Natural killer cell (primary cell): ENCODE measurements around the gene ZSCAN12. TPM values are rescaled to one million over a fixed set of nuclear protein-coding genes. Genes with fewer than 3 reads are reported as not detected.
"Not testable (repeated sequence)": the region's sequence is repeated elsewhere in the genome, so short reads cannot be mapped to it uniquely, and the experiment has no call there.

Experiments
- ATAC-seq, 3 donors: fragments of 150-1000 bp in 2 of 3; fragments of 200-7000 bp in 1 of 3; cut with Tn5 transposase; 1 replicate in 1 of 3; 2 replicates in 2 of 3; pipeline ENCODE4 v1.10.0; 2021; ENCODE audit warnings: mild to moderate bottlenecking in 2 of 3, moderate library complexity in 2 of 3
- DNase-seq, 2 donors: peaks; one replicate each; pipeline versions ENCODE4 v3.0.0 to v3.0.0-alpha.2; 2013 to 2021; ENCODE audit warnings: mixed read lengths in 1 of 2
- H3K27ac ChIP-seq: one replicate; pipeline ENCODE4 v1.5.1; 2013; ENCODE audit warnings: mild to moderate bottlenecking, low read length
- H3K27me3 ChIP-seq: one replicate; pipeline ENCODE4 v1.6.1; 2013; ENCODE audit warnings: low read length; ENCODE audit not compliant: control insufficient read depth, insufficient read depth
- H3K36me3 ChIP-seq: one replicate; pipeline ENCODE4 v1.6.1; 2013; ENCODE audit warnings: low read length; ENCODE audit not compliant: control insufficient read depth, insufficient read depth
- H3K4me1 ChIP-seq: one replicate; pipeline ENCODE4 v1.6.1; 2013; ENCODE audit warnings: low read length; ENCODE audit not compliant: control insufficient read depth, insufficient read depth
- H3K4me3 ChIP-seq: one replicate; pipeline ENCODE4 v1.5.1; 2013; ENCODE audit warnings: low read length
- H3K9me3 ChIP-seq: one replicate; pipeline ENCODE4 v1.6.1; 2013; ENCODE audit warnings: low read length; ENCODE audit not compliant: control insufficient read depth, insufficient read depth
- H3K27ac Mint-ChIP-seq, 2 donors: one replicate each; pipeline ENCODE4 v1.8.0; 2022; ENCODE audit warnings: mild to moderate bottlenecking in 2 of 2, mixed read lengths in 2 of 2, moderate library complexity in 1 of 2
- H3K27me3 Mint-ChIP-seq, 2 donors: one replicate each; pipeline ENCODE4 v1.8.0; 2022; ENCODE audit warnings: low read depth in 2 of 2, mixed read lengths in 2 of 2
- H3K36me3 Mint-ChIP-seq: one replicate; pipeline ENCODE4 v1.8.0; 2022; ENCODE audit warnings: mixed read lengths
- H3K4me1 Mint-ChIP-seq, 2 donors: one replicate each; pipeline ENCODE4 v1.8.0; 2022; ENCODE audit warnings: mixed read lengths in 2 of 2
- H3K4me3 Mint-ChIP-seq: one replicate; pipeline ENCODE4 v1.8.0; 2022; ENCODE audit warnings: mild to moderate bottlenecking, moderate library complexity, mixed read lengths
- H3K9me3 Mint-ChIP-seq, 2 donors: one replicate each; pipeline ENCODE4 v1.8.0; 2022; ENCODE audit warnings: mixed read lengths in 2 of 2
- CTCF ChIP-seq: fragments of 200-600 bp; IDR thresholded peaks from one replicate; pipeline ENCODE4 v1.8.0; 2022; ENCODE audit warnings: antibody characterized with exemption
- WGBS: methylation state at CpG from one replicate; pipeline ENCODE4 v1.1.7; 2013; ENCODE audit warnings: missing lambda C conversion rate; ENCODE audit not compliant: insufficient coverage; 5-methylcytosine and 5-hydroxymethylcytosine counted together
- intact Hi-C: fragments of 100-400 bp; cut with micrococcal nuclease; formaldehyde crosslinking; loops from one replicate; pipeline ENCODE4 v1.14.2; 2022
- total RNA-seq, 4 donors: library from RNA; stranded (reverse); fragments of 120-200 nt in 1 of 4; gene quantifications; one replicate each; pipeline versions ENCODE4 v1.2.3 to v1.2.4, GENCODE V29; 2013 to 2022

The ZSCAN12 gene
- total RNA-seq, 3 donors from 2014 or later (not counting 1 experiment from before 2014, with no cell fraction given) = 3.5 to 4.9 (median 3.9) TPM

- no peak overlapping the region for H3K27ac Mint-ChIP-seq
- no peak overlapping the region for H3K4me3 ChIP-seq
- H3K9me3 ChIP-seq = no peaks in the 10 kb centered on the region
- no peaks in the 10 kb centered on the region for H3K4me1 ChIP-seq
- peaks cover 17% of the 10 kb centered on the region for H3K36me3 Mint-ChIP-seq
- no peaks in the 10 kb centered on the region for H3K9me3 Mint-ChIP-seq
- no peaks in the 10 kb centered on the region for H3K27me3 ChIP-seq
- DNase-seq (no peak), ATAC-seq (no peak)
- no peak overlapping the region for H3K4me3 Mint-ChIP-seq
- no peak for TF ChIP-seq CTCF
- intact Hi-C loops = no loop called here
- no peak overlapping the region for H3K27ac ChIP-seq
- WGBS = 69% methylated on average over 4 of the region's 4 CpGs
- peaks cover 15% of the 10 kb centered on the region for H3K36me3 ChIP-seq
- H3K27me3 Mint-ChIP-seq = no peaks in the 10 kb centered on the region
- H3K4me1 Mint-ChIP-seq = peaks cover 10 to 11% of the 10 kb centered on the region in 2 donors
Observed at GRCh38 chr6:28368522-28368921, 31.0 kb downstream of the ZSCAN12 start.

DNA sequence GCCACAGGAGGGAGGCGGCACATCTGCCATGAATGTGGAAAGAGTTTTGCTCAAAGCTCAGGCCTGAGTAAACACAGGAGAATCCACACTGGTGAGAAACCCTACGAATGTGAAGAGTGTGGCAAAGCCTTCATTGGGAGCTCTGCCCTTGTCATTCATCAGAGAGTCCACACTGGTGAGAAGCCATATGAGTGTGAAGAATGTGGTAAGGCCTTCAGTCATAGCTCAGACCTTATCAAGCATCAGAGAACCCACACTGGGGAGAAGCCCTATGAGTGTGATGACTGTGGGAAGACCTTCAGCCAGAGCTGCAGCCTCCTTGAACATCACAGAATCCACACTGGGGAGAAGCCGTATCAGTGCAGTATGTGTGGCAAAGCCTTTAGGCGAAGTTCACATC lies 34.0 kb downstream of the ZSCAN12 start:
- peaks cover 10 to 11% of the 10 kb centered on the region in 2 donors for H3K4me1 Mint-ChIP-seq
- peaks cover 17% of the 10 kb centered on the region for H3K36me3 Mint-ChIP-seq
- H3K9me3 Mint-ChIP-seq, H3K27me3 ChIP-seq, H3K4me1 ChIP-seq, H3K9me3 ChIP-seq, H3K27ac ChIP-seq, DNase-seq, intact Hi-C loops, H3K4me3 Mint-ChIP-seq, H3K27me3 Mint-ChIP-seq, H3K4me3 ChIP-seq: not testable (repeated sequence)
- H3K27ac Mint-ChIP-seq = peak overlapping the region in 1 of 2 donors; percentile 56
- peak; percentile 34 to 74 (median 43) for ATAC-seq
- H3K36me3 ChIP-seq = peaks cover 18% of the 10 kb centered on the region
- WGBS = 67% methylated on average over 4 of the region's 4 CpGs

DNA sequence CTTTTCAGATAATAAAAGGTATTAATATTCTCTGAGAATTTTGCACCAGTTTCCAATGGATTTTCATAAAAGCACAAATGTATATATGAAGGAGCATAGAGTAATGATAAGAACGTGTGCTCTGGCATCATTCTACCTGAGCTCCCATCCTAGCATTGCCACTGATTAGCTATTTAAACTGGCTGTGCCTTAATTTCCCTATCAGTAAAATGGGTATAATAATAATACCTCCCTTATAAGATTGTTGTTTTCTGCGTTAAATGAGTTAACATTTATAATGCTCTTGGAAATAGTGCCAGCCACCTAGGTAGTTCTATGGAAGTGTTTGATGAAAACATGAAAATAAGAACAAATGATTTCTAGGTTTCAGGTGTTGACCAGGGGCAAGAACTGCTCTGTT lies 38.6 kb downstream of the ZSCAN12 start:
- Mint-ChIP-seq H3K36me3 (peaks cover 11% of the 10 kb centered on the region), H3K9me3 (no peaks in the 10 kb centered on the region)

DNA sequence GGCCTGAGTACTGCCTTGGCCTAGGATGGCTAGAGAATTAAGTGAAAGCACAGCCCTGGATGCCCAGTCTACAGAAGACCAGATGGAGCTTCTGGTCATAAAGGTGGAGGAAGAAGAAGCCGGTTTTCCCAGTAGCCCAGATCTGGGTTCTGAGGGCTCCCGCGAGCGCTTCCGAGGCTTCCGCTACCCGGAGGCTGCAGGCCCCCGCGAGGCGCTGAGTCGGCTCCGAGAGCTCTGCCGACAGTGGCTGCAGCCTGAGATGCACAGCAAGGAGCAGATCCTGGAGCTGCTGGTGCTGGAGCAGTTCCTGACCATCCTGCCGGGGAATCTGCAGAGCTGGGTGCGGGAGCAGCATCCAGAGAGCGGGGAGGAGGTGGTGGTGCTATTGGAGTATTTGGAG lies 40.0 kb downstream of the ZSCAN12 start:
- DNase-seq, H3K36me3 Mint-ChIP-seq, H3K27ac ChIP-seq, H3K9me3 ChIP-seq, H3K4me3 ChIP-seq, ATAC-seq, H3K27ac Mint-ChIP-seq, H3K27me3 ChIP-seq, H3K9me3 Mint-ChIP-seq, H3K36me3 ChIP-seq, H3K27me3 Mint-ChIP-seq, H3K4me3 Mint-ChIP-seq: not testable (repeated sequence)
- H3K4me1 ChIP-seq = peaks cover 15% of the 10 kb centered on the region
- 97% methylated on average over 13 of the region's 16 CpGs for WGBS
- intact Hi-C loops = loop anchor here (5.0 to 10.0 kb wide), 2 partner anchors 277 to 465 kb away; partner anchors contain the start of gene ZNF165
- H3K4me1 Mint-ChIP-seq = peaks cover 11 to 16% of the 10 kb centered on the region in 2 donors

More for the DNA sequence above, 38.6 kb downstream of the ZSCAN12 start:
- WGBS = 88% methylated on average over 1 of the region's 2 CpGs
- no peaks in the 10 kb centered on the region for H3K27me3 ChIP-seq
- peaks cover 6% of the 10 kb centered on the region for H3K4me1 ChIP-seq
- intact Hi-C loops = no loop called here
- no peak for TF ChIP-seq CTCF
- H3K36me3 ChIP-seq = peaks cover 13% of the 10 kb centered on the region
- DNase-seq (no peak), ATAC-seq (no peak)
- Mint-ChIP-seq H3K27ac (no peak overlapping the region), H3K4me3 (no peak overlapping the region), H3K4me1 (peaks cover 13 to 19% of the 10 kb centered on the region in 2 donors), H3K27me3 (no peaks in the 10 kb centered on the region)
- no peak overlapping the region for H3K27ac ChIP-seq
- H3K4me3 ChIP-seq = no peak overlapping the region
- no peaks in the 10 kb centered on the region for H3K9me3 ChIP-seq
